ENCODE measurements around the gene DLG2. TPM values are rescaled to one million over a fixed set of nuclear protein-coding genes. Genes with fewer than 3 reads are reported as not detected.

DLG2 gene
- total and polyA plus RNA-seq, 2 of the 8 experiments (the other 6 are each of a cell fraction or from before 2014, with no cell fraction given), result 1.7 to 14.3 TPM

DNA sequence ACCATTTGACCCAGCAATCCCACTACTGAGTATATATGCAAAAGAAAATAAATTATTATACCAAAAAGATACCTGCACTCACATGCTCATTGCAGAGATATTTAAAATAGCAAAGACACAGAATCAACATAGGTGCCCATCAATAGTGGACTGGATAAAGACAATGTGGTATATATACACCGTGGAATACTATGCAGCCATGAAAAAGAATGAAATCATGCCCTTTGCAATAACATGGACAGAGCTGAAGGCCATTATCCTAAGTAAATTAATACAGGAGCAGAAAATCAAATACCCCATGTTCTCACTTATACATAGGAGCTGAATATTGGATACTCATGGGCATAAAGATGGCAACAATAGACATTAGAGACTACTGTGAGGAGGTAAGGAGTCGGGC, 68.7 kb downstream of the DLG2 start:
- no peak for FAIRE-seq
- Histone ChIP-seq H4K5ac (ENCODE audit: insufficient read length, low read depth, low read length) (no peak overlapping the region), H3K18ac (ENCODE audit: extremely low read depth, low read length) (no peak overlapping the region), H3K4me2 (ENCODE audit: insufficient read depth in 1 of 2, low read depth in 2 of 2, low read length in 2 of 2) (no peak overlapping the region), H3K27me3 (replicated peaks in 1 of 4; ENCODE audit: control insufficient read depth in 3 of 4, extremely low read depth in 1 of 4, insufficient read depth in 3 of 4, low read length in 3 of 4) (no peaks in the 10 kb centered on the region), H3K9ac (replicated peaks in 1 of 4; ENCODE audit: extremely low read depth in 1 of 4, low read depth in 3 of 4, low read length in 3 of 4) (no peak overlapping the region), H3K36me3 (ENCODE audit: control insufficient read depth in 2 of 4, insufficient read depth in 4 of 4, low read length in 3 of 4) (0 out of 8 replicates have a peak, but pooled peaks cover 0 to 3% (median 0%) of the 10 kb centered on the region in 4 experiments), H4K91ac (replicated peaks; ENCODE audit: insufficient read length, low read length) (no peak overlapping the region), H2BK120ac (replicated peaks; ENCODE audit: low read depth, low read length) (no peak overlapping the region), H2AFZ (ENCODE audit: low read length) (no peak overlapping the region), H4K20me1 (replicated peaks in 1 of 2; ENCODE audit: control insufficient read depth in 1 of 2, insufficient read depth in 2 of 2, low read length in 2 of 2) (no peaks in the 10 kb centered on the region), H3K56ac (replicated peaks; ENCODE audit: insufficient read length, low read depth, low read length) (no peak overlapping the region), H3K79me2 (ENCODE audit: control insufficient read depth in 1 of 2, insufficient read depth in 2 of 2, low read length in 2 of 2) (no peaks in the 10 kb centered on the region), H2BK15ac (ENCODE audit: low read length) (no peak overlapping the region), H3K4me3 (ENCODE audit: extremely low read depth in 1 of 4, insufficient read depth in 2 of 4, low read depth in 3 of 4, low read length in 4 of 4) (no peak overlapping the region), H3K27ac (ENCODE audit: low read depth, low read length) (no peak overlapping the region), H2AK5ac (ENCODE audit: low read depth, low read length) (no peak overlapping the region), H3K23ac (ENCODE audit: insufficient read length) (no peak overlapping the region), H3K79me1 (ENCODE audit: low read depth, low read length) (no peaks in the 10 kb centered on the region), H2BK20ac (ENCODE audit: low read length) (no peak overlapping the region), H3K14ac (ENCODE audit: insufficient read length) (no peak overlapping the region), H3K4ac (replicated peaks; ENCODE audit: insufficient read length, low read depth, low read length) (no peak overlapping the region), H2BK5ac (ENCODE audit: low read depth, low read length) (no peak overlapping the region), H4K8ac (ENCODE audit: extremely low read depth, insufficient read depth, low read length) (no peak overlapping the region), H3K9me3 (ENCODE audit: insufficient read depth in 2 of 2, low read depth in 1 of 2, low read length in 1 of 2) (0 out of 4 replicates have a peak, but pooled peaks cover 2 to 4% of the 10 kb centered on the region in 2 experiments), H3K23me2 (ENCODE audit: low read depth, low read length) (no peaks in the 10 kb centered on the region), H2BK12ac (ENCODE audit: low read depth, low read length) (no peak overlapping the region), H3K4me1 (replicated peaks in 1 of 4; ENCODE audit: control insufficient read depth in 3 of 4, insufficient read depth in 4 of 4, low read length in 3 of 4) (0 out of 7 replicates have a peak, but pooled peaks cover 0 to 2% (median 0%) of the 10 kb centered on the region in 4 experiments)
- TF ChIP-seq KDM1A (IDR thresholded peaks at IDR 0.05; ENCODE audit: borderline replicate concordance, low read length), result peak; percentile 71; the same call in 1 of the 2 replicates
- no peak for TF ChIP-seq RNF2 (IDR thresholded peaks at IDR 0.05; ENCODE audit: borderline replicate concordance, low read depth, low read length, missing control alignments, poor library complexity, severe bottlenecking)
- CTCF ChIA-PET (ENCODE audit: partially characterized antibody), result no interaction called here
- WGBS, 2 experiments (ENCODE audit: extremely low coverage in 1 of 2, insufficient coverage in 1 of 2, insufficient read length in 1 of 2, insufficient replicate concordance in 2 of 2, low coverage in 1 of 2, low lambda C conversion rate in 2 of 2, missing lambda C conversion rate in 1 of 2), result 95% methylated on average over 2 of the region's 2 CpGs; no CpG with 5 or more reads in 1 of the 2 experiments
- DNase-seq (ENCODE audit: low read depth in 1 of 2, low spot score in 2 of 2), result no peak
- POLR2A ChIA-PET (ENCODE audit: partially characterized antibody), result no interaction called here
